GM06990 (cell line): ENCODE data around the gene ADAMTSL1.

Experiments
- DNase-seq: peaks from one replicate; pipeline ENCODE4 v3.0.0-alpha.2; 2011; ENCODE audit not compliant: insufficient read length; ENCODE audit errors: extremely low read depth
- H3K27me3 ChIP-seq: replicated peaks from 2 replicates; pipeline ENCODE4 v1.6.0; 2011; ENCODE audit warnings: low read length; ENCODE audit not compliant: control insufficient read depth, insufficient read depth
- H3K36me3 ChIP-seq: 2 replicates; pipeline ENCODE4 v1.5.1; 2011; ENCODE audit warnings: low read length; ENCODE audit not compliant: control insufficient read depth, insufficient read depth
- H3K4me3 ChIP-seq: replicated peaks from 2 replicates; pipeline ENCODE4 v1.5.1; 2011; ENCODE audit warnings: low read depth, mild to moderate bottlenecking, control low read depth, low read length
- CTCF ChIP-seq: IDR thresholded peaks from 2 replicates; pipeline ENCODE4 v1.5.1; 2011; ENCODE audit warnings: low read length, control low read depth, mild to moderate bottlenecking, inconsistent platforms; ENCODE audit not compliant: insufficient read depth, poor library complexity, severe bottlenecking

ADAMTSL1 gene

GRCh38 chr9:18618862-18619261 is 144.9 kb downstream of the ADAMTSL1 start:
- DNase-seq, result no peak
- Histone ChIP-seq H3K36me3 (no peaks in the 10 kb centered on the region), H3K4me3 (no peak overlapping the region), H3K27me3 (no peaks in the 10 kb centered on the region)
- no peak for TF ChIP-seq CTCF

- Histone ChIP-seq H3K36me3 (no peaks in the 10 kb centered on the region), H3K4me3 (no peak overlapping the region), H3K27me3 (no peaks in the 10 kb centered on the region)
- no peak for TF ChIP-seq CTCF
- DNase-seq, result no peak
These were observed 148.4 kb downstream of the ADAMTSL1 start for GRCh38 chr9:18622186-18622836.

- Histone ChIP-seq H3K36me3 (no peaks in the 10 kb centered on the region), H3K4me3 (no peak overlapping the region), H3K27me3 (no peaks in the 10 kb centered on the region)
- no peak for DNase-seq
- no peak for TF ChIP-seq CTCF
These were observed 149.5 kb downstream of the ADAMTSL1 start for GRCh38 chr9:18623221-18624079.

GRCh38 chr9:18626046-18626698 is 152.2 kb downstream of the ADAMTSL1 start:
- Histone ChIP-seq H3K27me3 (no peaks in the 10 kb centered on the region), H3K36me3 (no peaks in the 10 kb centered on the region), H3K4me3 (no peak overlapping the region)
- DNase-seq, result no peak
- TF ChIP-seq CTCF, result no peak

GRCh38 chr9:18629136-18629535 is 155.2 kb downstream of the ADAMTSL1 start:
- no peaks in the 10 kb centered on the region for H3K27me3 ChIP-seq
- no peak for TF ChIP-seq CTCF
- H3K36me3 ChIP-seq, result no peaks in the 10 kb centered on the region
- DNase-seq, result no peak
- H3K4me3 ChIP-seq, result no peak overlapping the region
